SK-N-MC (cell line): ENCODE results near the gene NTPCR.

Experiments used
- EZH2 ChIP-seq: fragments of 200-600 bp; sonication (generic); IDR thresholded peaks from one replicate; pipeline ENCODE4 v1.6.1; 2017; ENCODE audit warnings: antibody characterized with exemption
- FOXP2 ChIP-seq: optimal IDR thresholded peaks from 2 replicates; pipeline ENCODE3; 2011; ENCODE audit warnings: mild to moderate bottlenecking, moderate library complexity; ENCODE audit not compliant: insufficient read depth; ENCODE audit errors: extremely low read length, control extremely low read depth
- POLR2AphosphoS5 ChIP-seq: IDR thresholded peaks from 2 replicates; pipeline ENCODE4 v1.6.1; 2012; ENCODE audit warnings: mild to moderate bottlenecking, low read depth, low read length, borderline replicate concordance

- TF ChIP-seq POLR2AphosphoS5 (no peak), EZH2 (no peak), FOXP2 (no peak)
Observed at GRCh38 chr1:232956081-232956480, 5.7 kb downstream of the NTPCR start.
